Stromal cell of bone marrow (primary cell): ENCODE data around the gene ATF2.

ENCODE experiments used
- DNase-seq: peaks from one replicate; pipeline ENCODE4 v3.0.0-alpha.2; 2012; ENCODE audit warnings: low read depth

The ATF2 gene

GRCh38 chr2:175025946-175026345, 142.1 kb downstream of the ATF2 start:
- peak; percentile 49 for DNase-seq

GRCh38 chr2:175025233-175025632, 142.8 kb downstream of the ATF2 start:
- DNase-seq, result no peak

- no peak for DNase-seq
Measured at GRCh38 chr2:175022923-175023322, 145.1 kb downstream of the ATF2 start.
